GM21529 (cell line): ENCODE results near the gene KCNK4.

Experiments
- ATAC-seq: cut with Tn5 transposase; IDR thresholded peaks from one replicate; pipeline ENCODE4 v1.9.1; 2021; ENCODE audit not compliant: unreplicated experiment

Gene KCNK4

DNA sequence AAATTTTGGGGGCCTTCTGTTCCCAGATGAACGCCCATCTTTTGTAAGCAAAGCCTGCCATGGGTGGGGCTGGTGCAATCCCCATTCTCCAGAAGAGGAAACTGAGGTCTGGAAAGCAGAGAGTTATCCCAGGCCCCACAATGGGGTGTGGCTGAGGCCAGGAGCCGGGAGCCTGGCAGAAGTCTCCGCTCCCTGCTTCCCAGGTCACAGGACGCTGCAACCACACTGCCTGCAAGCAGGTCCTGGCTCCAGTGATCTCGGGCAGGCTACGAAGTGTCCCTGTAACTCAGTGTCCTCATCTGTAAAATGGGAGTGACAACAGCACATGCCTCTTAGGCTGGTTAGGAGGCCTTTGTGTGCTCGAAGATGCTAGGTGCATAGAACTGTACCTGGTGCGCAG is 38.1 kb upstream of the KCNK4 start:
- ATAC-seq = no peak

DNA sequence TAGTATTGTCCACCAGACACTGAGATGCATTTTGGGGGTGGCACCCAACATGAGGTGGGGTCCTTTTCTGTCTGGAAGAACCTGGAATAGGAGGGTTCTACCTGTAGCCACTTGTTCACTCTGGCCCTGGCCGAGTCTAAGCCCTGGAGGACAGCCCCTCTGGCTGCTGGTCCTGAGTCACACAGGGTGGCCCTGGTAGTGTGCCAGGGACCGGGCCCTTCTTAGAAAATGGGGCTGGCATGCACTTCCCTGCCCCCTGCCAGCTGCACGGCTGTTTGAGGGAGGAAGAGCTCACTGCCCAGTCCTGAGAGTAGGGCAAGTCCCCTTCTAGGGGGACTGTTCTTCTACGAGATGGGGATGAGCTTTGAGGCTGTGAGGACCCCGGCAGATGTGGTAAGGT is 37.6 kb upstream of the KCNK4 start:
- ATAC-seq = no peak

DNA sequence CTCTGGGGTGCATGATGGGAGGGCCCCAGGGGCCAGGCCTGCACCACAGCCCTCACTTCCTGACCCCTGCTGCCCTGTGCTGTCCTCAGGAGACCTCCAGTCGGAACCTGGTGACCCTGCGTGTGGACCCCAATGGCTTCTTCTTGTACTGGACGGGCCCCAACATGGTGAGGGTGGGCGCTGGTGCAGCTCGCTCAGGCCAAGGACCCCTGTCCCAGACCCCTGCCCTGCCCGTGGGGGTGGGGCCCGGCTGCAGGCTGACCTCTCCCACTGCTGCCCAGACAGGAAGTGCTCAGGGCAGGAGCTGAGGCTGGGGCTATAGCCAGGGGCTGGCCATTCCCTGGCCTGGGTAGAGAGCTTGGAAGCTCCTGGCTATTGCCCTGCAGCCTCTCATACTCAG is 36.8 kb upstream of the KCNK4 start:
- no peak for ATAC-seq

DNA sequence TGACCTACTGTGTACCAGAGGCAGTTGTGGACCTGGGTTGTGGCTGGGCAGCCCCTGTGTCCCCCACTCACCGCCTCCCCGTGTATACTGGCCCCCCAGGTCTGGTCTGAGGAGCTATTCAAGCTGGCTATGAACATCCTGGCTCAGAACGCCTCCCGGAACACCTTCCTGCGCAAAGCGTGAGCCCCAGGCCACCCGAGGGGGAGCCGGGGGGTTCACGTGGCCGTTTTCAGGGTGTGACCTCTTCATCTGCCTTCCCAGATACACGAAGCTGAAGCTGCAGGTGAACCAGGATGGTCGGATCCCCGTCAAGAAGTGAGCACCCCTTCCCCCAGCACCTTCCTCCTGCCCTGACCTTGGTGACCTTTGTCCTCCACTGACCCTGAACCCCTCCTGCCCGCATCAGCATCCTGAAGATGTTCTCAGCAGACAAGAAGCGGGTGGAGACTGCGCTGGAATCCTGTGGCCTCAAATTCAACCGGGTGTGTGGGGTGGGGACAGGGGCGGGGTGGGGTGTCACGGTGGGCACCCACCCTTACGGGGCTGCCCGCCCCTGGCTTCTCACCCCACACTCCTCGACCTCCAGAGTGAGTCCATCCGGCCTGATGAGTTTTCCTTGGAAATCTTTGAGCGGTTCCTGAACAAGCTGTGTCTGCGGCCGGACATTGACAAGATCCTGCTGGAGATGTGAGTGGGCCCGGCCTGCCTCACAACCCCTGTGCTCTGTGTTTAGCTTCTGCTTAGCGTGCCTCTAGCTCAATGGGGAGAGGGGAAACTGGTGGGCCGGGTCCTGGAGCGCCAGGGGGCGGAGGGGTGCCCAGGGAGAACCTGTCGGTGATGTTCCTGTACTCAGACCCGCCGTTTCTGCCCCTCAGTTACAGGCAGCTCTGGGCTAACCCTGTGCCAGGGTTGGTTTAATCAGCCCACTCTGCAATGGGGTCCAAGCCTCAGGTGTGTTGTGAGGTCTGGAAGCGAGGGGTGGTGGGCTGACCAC is 35.7 kb upstream of the KCNK4 start:
- no peak for ATAC-seq

DNA sequence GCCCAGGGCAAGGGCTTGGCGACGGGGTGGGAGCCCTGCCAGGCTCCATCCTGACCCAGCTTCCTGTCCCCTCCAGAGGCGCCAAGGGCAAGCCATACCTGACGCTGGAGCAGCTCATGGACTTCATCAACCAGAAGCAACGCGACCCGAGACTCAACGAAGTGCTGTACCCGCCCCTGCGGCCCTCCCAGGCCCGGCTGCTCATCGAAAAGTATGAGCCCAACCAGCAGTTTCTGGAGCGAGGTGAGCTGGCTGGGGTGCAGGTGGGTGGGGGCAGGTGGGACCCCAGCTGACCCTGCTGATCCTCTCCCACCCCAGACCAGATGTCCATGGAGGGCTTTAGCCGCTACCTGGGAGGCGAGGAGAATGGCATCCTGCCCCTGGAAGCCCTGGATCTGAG is 34.8 kb upstream of the KCNK4 start:
- no peak for ATAC-seq

DNA sequence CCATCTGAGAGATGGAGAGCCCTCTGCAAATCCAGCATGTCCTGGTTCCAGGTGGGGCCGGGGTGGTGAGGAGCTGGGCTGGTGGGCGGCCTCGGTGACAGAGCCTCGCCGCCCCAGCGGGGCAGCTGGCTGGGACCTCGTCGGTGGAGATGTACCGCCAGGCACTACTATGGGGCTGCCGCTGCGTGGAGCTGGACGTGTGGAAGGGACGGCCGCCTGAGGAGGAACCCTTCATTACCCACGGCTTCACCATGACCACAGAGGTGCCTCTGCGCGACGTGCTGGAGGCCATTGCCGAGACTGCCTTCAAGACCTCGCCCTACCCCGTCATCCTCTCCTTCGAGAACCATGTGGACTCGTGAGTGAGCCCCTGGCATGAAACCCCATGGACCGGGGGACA is 32.7 kb upstream of the KCNK4 start:
- ATAC-seq = no peak

DNA sequence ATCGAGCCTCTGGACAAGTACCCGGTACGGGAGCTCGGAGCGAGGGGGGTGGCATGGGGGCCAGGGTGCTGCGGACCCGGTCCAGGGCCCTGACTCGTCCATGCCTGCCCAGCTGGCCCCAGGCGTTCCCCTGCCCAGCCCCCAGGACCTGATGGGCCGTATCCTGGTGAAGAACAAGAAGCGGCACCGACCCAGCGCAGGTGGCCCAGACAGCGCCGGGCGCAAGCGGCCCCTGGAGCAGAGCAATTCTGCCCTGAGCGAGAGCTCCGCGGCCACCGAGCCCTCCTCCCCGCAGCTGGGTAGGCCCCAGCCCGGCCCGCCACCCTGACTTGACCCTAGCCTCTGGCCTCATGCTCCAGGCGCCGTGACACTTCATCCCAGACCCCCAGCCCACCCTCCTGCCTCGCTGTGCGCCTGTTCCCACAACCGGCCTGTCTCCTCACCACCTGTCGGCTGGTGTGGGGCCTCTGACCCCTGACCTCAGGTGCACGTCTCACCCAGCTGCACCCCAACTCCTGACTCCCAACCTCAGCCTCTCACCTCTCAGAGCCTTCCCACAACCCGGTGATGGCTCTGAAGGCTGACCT is 32.1 kb upstream of the KCNK4 start:
- no peak for ATAC-seq

DNA sequence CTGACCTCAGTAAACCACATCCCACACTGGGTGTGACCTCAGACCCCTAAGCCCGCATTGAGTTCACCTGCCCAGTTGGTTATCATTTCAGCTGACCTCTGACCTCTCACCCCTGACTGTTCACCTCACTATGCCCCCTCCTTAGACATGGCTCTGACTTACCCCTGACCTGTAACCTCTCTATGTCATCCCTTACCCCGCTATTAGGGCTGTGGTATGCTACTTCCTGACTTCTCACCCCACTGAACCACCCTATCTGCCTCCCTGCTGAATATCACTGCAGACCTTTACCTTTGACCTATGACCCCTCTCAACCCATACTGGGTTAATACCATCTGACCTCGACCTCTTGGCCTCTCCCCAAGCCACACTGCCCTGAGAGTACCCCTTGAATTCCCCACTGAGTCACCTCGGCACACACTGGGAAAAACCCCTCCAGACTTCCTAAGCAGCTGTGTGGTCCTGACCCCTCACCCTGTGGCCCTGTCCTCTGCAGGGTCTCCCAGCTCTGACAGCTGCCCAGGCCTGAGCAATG is 31.5 kb upstream of the KCNK4 start:
- no peak for ATAC-seq

DNA sequence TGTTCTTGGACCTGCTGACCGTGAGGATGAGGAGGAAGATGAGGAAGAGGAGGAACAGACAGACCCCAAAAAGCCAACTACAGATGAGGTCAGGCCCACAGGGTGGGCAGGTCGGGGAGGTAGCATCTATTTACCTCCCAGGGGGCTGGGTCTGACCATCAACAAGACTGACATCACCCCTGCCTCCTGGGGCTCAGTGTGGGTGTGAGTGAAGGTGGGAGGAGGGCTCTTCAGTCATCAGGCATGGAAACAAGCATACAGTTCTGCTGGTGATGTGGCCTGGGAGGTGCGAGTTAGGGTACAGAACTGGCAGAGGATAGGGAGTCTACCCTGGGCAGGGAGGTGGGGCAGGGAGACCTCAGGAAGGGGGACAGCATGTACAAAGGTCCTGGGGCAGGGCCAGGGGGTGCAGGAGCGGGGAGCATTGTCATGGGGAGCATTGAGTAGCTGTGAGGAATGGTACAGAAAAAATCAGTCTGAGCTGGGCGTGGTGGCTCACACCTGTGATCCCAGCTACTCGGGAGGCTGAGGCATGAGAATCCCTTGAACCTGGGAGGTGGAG is 30.9 kb upstream of the KCNK4 start:
- ATAC-seq = no peak

DNA sequence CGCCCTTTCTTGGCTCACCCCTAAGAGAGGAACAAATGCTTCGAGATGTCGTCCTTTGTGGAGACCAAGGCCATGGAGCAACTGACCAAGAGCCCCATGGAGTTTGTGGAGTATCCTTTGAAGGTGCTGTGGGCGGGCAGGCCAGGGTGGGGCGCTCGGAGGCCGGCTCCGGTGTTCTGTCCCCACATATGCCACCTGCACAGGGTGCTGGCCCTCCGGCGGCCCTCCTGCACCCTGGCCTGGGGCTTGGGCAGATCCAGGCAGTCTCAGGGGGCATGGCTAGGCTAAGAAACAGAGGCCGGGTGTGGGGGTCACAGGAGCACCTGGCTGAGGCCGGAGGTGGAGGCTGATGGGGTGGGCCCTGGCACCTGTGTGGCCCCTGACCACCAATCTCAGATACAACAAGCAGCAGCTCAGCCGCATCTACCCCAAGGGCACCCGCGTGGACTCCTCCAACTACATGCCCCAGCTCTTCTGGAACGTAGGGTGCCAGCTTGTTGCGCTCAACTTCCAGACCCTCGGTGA is 29.5 kb upstream of the KCNK4 start:
- ATAC-seq = no peak

DNA sequence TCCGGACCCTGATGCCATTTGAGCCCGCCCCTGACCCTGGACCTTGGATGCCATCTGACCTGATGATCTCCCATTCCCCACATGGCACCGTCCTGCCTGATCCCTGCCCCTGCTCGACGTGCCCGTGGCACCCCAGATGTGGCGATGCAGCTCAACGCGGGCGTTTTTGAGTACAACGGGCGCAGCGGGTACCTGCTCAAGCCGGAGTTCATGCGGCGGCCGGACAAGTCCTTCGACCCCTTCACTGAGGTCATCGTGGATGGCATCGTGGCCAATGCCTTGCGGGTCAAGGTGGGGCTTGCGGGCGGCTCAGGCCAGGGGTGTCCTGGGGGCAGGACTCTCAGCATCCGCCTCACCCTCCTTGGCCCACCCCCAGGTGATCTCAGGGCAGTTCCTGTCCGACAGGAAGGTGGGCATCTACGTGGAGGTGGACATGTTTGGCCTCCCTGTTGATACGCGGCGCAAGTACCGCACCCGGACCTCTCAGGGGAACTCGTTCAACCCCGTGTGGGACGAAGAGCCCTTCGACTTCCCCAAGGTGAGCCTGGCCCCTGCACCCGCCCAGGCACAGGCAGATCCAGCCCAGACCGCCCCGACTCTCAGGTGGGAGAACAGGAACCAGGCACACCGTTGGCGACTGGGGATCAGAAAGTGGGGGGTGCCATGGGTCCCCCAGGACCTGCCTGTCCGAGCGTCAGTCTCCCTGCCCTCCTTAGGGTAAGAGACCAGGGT is 28.7 kb upstream of the KCNK4 start:
- no peak for ATAC-seq

DNA sequence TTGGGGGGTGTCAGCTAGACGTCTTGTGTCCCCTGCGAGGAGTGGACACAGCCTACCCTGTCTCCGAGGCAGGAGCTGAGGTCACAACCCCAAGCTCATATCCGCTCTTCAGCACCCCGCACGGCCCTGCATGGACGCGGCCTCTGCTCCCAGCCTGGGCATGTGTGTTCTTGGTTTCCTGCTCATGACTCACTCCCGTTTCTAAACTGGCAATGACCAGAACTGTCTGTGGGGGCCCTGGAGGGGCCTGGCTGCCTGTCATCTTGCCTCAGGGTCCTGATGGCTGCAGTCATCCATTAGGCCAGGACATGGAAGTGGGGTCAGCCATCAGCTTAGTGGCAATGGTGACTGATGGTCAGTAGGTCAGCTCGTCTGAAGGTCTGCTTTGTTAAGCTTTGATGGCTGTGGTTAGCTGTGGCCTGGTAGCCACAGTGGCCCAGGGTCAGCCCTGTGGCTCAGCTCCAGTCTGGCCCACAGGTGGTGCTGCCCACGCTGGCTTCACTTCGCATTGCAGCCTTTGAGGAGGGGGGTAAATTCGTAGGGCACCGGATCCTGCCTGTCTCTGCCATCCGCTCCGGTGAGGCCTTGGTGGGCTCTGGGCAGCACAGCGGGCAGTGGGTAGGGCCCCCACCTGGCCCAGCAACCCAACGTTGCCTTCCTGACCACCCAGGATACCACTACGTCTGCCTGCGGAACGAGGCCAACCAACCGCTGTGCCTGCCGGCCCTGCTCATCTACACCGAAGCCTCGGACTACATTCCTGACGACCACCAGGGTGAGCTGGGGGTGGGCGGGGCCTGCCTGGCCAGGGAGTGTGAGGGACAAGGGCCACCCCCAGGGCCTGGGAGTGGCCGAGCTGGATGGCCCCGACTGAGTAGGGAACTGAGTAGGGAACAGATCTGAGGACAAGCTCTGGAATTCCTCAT is 27.8 kb upstream of the KCNK4 start:
- no peak for ATAC-seq

DNA sequence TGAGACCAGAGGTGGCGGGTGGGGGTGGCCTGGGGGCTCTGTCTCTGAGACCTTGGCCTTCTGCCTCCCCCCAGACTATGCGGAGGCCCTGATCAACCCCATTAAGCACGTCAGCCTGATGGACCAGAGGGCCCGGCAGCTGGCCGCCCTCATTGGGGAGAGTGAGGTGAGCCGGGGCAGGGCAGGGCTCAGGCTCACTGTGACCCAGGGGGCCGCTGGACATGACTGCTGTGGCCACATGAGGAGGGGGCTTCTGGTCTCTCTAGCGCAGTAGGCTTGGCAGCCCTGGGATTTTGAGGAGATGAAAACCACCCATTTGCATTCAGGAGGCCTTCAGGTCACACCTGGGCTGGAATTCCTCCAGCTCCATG is 27.2 kb upstream of the KCNK4 start:
- no peak for ATAC-seq

DNA sequence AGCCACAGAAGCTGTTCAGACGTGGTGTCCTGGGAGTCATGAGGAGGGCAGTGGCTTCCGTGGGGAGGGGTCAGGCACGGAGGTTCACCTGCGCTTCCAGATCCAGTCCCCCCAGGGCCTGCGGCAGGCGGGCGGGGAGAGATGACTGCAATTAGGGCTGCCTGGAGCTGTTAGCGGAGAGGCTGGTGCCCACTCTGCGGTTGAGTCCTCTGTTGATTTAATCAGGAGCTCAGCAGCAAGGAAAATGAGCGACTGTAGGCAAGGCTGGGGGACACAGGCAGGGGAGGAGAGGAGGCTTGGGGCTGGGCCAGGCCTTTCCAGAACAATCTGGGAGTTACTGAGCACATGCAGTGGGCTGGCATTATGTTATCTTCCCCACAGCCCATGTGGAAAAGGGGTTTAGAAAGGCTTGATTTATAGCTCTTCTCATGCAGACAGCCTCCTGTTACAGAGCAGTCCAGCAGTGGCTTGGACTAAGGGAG is 26.7 kb upstream of the KCNK4 start:
- ATAC-seq = no peak

DNA sequence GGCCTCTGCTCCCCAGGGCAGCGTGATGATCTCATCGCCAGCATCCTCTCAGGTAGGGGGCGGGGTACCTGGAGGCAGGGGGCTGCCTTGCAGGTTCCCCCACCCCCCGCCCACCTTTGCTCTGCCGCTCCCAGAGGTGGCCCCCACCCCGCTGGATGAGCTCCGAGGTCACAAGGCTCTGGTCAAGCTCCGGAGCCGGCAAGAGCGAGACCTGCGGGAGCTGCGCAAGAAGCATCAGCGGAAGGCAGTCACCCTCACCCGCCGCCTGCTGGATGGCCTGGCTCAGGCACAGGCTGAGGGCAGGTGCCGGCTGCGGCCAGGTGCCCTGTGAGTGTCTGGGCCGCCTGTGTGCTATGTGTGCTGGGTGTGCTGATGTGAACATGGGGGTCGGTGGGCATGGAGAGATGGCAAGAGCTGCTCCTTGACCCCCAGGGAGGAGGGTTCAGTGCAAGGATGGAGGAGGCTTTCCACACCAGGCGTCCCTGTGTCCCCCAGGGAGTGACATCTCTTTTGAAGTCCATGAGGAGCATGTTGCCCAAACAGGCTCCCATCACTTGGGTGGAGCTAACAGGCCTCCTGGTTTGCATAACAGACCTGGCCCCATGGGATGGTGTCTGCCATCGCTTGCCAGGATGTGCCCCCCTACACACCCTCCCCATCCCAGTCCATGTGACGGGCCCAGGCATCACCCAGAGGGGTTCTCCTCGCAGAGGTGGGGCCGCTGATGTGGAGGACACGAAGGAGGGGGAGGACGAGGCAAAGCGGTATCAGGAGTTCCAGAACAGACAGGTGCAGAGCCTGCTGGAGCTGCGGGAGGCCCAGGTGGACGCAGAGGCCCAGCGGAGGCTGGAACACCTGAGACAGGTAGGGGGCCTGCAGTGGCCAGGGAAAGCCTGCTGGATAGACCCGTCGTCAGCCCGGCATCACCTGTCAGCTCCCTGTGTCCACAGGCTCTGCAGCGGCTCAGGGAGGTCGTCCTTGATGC is 25.6 kb upstream of the KCNK4 start:
- no peak for ATAC-seq

DNA sequence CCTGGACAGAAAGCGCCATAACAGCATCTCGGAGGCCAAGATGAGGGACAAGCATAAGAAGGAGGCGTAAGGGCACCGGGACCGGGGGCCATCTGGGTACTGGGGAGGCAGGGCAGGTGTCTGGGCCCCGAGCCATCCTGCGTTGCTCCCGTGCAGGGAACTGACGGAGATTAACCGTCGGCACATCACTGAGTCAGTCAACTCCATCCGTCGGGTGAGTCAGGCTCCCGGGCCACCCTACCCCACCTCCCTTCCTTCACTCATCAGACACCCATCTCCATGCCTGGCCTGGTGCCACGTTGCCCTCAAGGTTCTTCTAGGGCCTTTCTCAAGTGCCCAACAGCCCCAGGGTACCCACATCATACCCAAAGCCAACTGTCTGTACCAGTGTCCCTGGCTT is 24.8 kb upstream of the KCNK4 start:
- ATAC-seq = no peak

DNA sequence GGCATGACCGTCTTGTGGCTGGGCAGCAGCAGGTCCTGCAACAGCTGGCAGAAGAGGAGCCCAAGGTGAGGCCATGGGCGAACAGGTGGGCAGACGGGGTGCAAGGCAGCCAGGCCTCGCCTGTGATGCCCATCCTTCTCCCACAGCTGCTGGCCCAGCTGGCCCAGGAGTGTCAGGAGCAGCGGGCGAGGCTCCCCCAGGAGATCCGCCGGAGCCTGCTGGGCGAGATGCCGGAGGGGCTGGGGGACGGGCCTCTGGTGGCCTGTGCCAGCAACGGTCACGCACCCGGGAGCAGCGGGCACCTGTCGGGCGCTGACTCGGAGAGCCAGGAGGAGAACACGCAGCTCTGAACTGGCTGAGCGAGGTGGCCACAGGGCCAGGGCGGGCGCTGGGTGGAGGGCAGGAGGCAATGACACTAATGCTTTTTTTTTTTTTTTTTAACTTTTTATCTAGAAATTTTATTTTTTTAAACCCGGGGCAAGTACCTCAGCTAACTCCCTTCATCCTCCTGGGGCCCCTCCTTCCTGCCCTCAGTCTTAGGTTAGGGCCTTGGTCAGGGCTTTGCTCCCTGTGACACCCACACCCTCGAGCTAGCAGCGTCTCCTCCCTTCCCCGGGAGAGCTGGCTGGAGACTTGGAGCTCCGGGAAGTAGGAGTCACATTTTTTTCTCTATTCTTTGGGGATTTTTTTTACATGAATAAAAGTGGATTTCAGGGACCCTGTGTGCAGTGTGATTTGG is 23.7 kb upstream of the KCNK4 start:
- ATAC-seq = no peak
